K562 (cell line): ENCODE data around the gene SLC15A1. TPM values are rescaled to one million over a fixed set of nuclear protein-coding genes. Genes with fewer than 3 reads are reported as not detected.
A peak's percentile ranks its signal among the peaks of the same experiment; 100 is the strongest.

Experiments
- CBFA2T2 ChIP-seq: fragments of 450-650 bp; conservative IDR thresholded peaks from 2 replicates; pipeline ENCODE4 v1.6.1; 2017; ENCODE audit warnings: mild to moderate bottlenecking
- CBX2 ChIP-seq: fragments of 200-600 bp; sonication (generic); IDR thresholded peaks from one replicate; pipeline ENCODE4 v1.6.1; 2012; ENCODE audit warnings: mild to moderate bottlenecking, low read length, inconsistent platforms; ENCODE audit not compliant: insufficient read depth, poor library complexity, severe bottlenecking
- CREB3 ChIP-seq: fragments of 450-650 bp; conservative IDR thresholded peaks from 2 replicates; pipeline ENCODE4 v1.6.1; 2016; ENCODE audit warnings: missing genetic modification characterization, low read depth, mild to moderate bottlenecking, missing compliant biosample characterization, moderate library complexity
- E2F6 ChIP-seq, 2 experiments: IDR thresholded peaks; 2 replicates each; pipeline ENCODE4 v1.6.1; 2011; ENCODE audit warnings: borderline replicate concordance in 1 of 2, control low read depth in 1 of 2, low read depth in 1 of 2, low read length in 1 of 2, mild to moderate bottlenecking in 1 of 2, mixed read lengths in 1 of 2, moderate library complexity in 1 of 2; ENCODE audit not compliant: insufficient read depth in 1 of 2, insufficient read length in 1 of 2, poor library complexity in 1 of 2, severe bottlenecking in 1 of 2; ENCODE audit errors: extremely low read depth in 1 of 2
- FOXK1 ChIP-seq: sonication (generic); formaldehyde crosslinking; IDR thresholded peaks from 2 replicates; pipeline ENCODE4 v1.8.0; 2022; ENCODE audit warnings: missing genetic modification reagents, mild to moderate bottlenecking, borderline replicate concordance
- HES1 ChIP-seq: fragments of 450-650 bp; IDR thresholded peaks from 2 replicates; pipeline ENCODE4 v1.6.1; 2016; ENCODE audit warnings: low read depth, mild to moderate bottlenecking, moderate library complexity
- HSF4 ChIP-seq: fragments of 250-450 bp; sonication (Bioruptor Pico); IDR thresholded peaks from 2 replicates; pipeline ENCODE4 v2.1.2; 2022; ENCODE audit warnings: mild to moderate bottlenecking, moderate library complexity, borderline replicate concordance
- MYC ChIP-seq, 2 experiments: fragments of 250-450 bp in 1 of 2; sonication (Bioruptor Pico) in 1 of 2; IDR thresholded peaks; 2 replicates each; pipeline versions ENCODE4 v1.5.1 to v1.6.1; 2012 to 2021; ENCODE audit warnings: low read depth in 2 of 2, borderline replicate concordance in 1 of 2, improper control_type of control experiment in 1 of 2, low read length in 1 of 2, mild to moderate bottlenecking in 1 of 2, moderate library complexity in 1 of 2
- RAD21 ChIP-seq, 2 experiments: fragments of 250-450 bp in 1 of 2; fragments of 450-650 bp in 1 of 2; sonication (Bioruptor Pico) in 1 of 2; formaldehyde crosslinking in 1 of 2; IDR thresholded peaks in 1 of 2; conservative IDR thresholded peaks in 1 of 2; 2 replicates each; pipeline versions ENCODE4 v1.4.0 to v1.8.0; 2020 to 2022; ENCODE audit warnings: mild to moderate bottlenecking in 2 of 2, moderate library complexity in 1 of 2
- SMARCA4 ChIP-seq: fragments of 450-650 bp; IDR thresholded peaks from 2 replicates; pipeline ENCODE4 v1.6.1; 2016
- STAT5A ChIP-seq: IDR thresholded peaks from 2 replicates; pipeline ENCODE4 v1.6.1; 2012; ENCODE audit warnings: low read length, inconsistent platforms, borderline replicate concordance
- TFAP4 ChIP-seq: sonication (generic); formaldehyde crosslinking; IDR thresholded peaks from 2 replicates; pipeline ENCODE4 v1.8.0; 2022; ENCODE audit warnings: missing genetic modification reagents, mild to moderate bottlenecking, moderate library complexity, borderline replicate concordance
- THRA ChIP-seq: fragments of 450-650 bp; IDR thresholded peaks from 2 replicates; pipeline ENCODE4 v1.6.1; 2017; ENCODE audit warnings: mild to moderate bottlenecking, moderate library complexity
- TRIM24 ChIP-seq, 2 experiments: fragments of 450-650 bp; IDR thresholded peaks; 2 replicates each; pipeline ENCODE4 v1.6.1; 2016
- ZBTB1 ChIP-seq: sonication (generic); formaldehyde crosslinking; IDR thresholded peaks from 2 replicates; pipeline ENCODE4 v1.8.1; 2023; ENCODE audit warnings: missing genetic modification reagents, low read depth, mild to moderate bottlenecking, borderline replicate concordance
- ZBTB33 ChIP-seq: sonication (generic); formaldehyde crosslinking; IDR thresholded peaks from 2 replicates; pipeline ENCODE4 v1.8.1; 2023; ENCODE audit warnings: mild to moderate bottlenecking, missing genetic modification reagents
- ZNF512 ChIP-seq: IDR thresholded peaks from 2 replicates; pipeline ENCODE4 v1.6.1; 2016; ENCODE audit warnings: missing genetic modification characterization, missing compliant biosample characterization
- polyA plus RNA-seq, 8 experiments: library from polyadenylated mRNA; depleted of rRNA in 4 of 8; stranded (reverse) in 5 of 8; unstranded in 3 of 8; fragments of >200 nt; fragmentation: Nextera tagmentation in 2 of 8; fragmentation: Illumina TruSeq in 1 of 8; extraction: Ambion mirVana in 2 of 8; extraction: Trizol in 1 of 8; gene quantifications; 2 replicates each; pipeline versions ENCODE4 v1.2.1 to v1.2.3, GENCODE V29; 2011 to 2014; ENCODE audit warnings: inconsistent platforms in 1 of 8, missing spikeins in 1 of 8
- total RNA-seq, 7 experiments: library from RNA; depleted of rRNA in 6 of 7; stranded (reverse); fragments of >200 nt in 6 of 7; fragmentation: Illumina TruSeq in 2 of 7; extraction: Trizol in 2 of 7; gene quantifications; 2 replicates each; pipeline versions ENCODE4 v1.2.1 to v1.2.3, GENCODE V29; 2011 to 2021; ENCODE audit warnings: low replicate concordance in 1 of 7

Gene SLC15A1
- total and polyA plus RNA-seq, 9 of the 15 experiments (the other 6 are each of a cell fraction or from before 2014, with no cell fraction given), result not detected

GRCh38 chr13:98796798-98797197, 44.3 kb upstream of the SLC15A1 start (continued):
- TF ChIP-seq TFAP4, result 0 out of 2 replicates have a peak, but pooled peaks have one; percentile 38
- TF ChIP-seq RAD21 (CRISPR knock-in tag; conservative IDR thresholded peaks at IDR 0.05 in 1 of 2, IDR thresholded peaks at IDR 0.05 in 1 of 2), result 0 out of 4 replicates have a peak, but pooled peaks of 1 of the 2 experiments have one; percentile 7
- TF ChIP-seq SMARCA4, result peak; percentile 65
- TF ChIP-seq CBFA2T2, result peak; percentile 77
- TF ChIP-seq THRA, result peak; percentile 61
- TF ChIP-seq E2F6 (IDR thresholded peaks at IDR 0.05; ENCODE audit: borderline replicate concordance in 1 of 2, extremely low read depth in 1 of 2, insufficient read depth in 1 of 2, insufficient read length in 1 of 2, low read depth in 1 of 2, low read length in 1 of 2, poor library complexity in 1 of 2, severe bottlenecking in 1 of 2), result peak; percentile 69 to 88
- peak; percentile 28; the same call in 1 of the 2 replicates for TF ChIP-seq ZBTB1 (CRISPR knock-in tag)
- peak; percentile 57; the same call in 1 of the 2 replicates for TF ChIP-seq STAT5A
- no peak for TF ChIP-seq FOXK1 (CRISPR knock-in tag)
- no peak for TF ChIP-seq ZNF512 (tag)
- peak; percentile 49 to 52; a peak in 2 of 4 replicates for TF ChIP-seq TRIM24 (IDR thresholded peaks at IDR 0.05)
- peak; percentile 58; the same call in 1 of the 2 replicates for TF ChIP-seq CREB3 (tag)
- TF ChIP-seq HES1, result no peak
- peak; percentile 54; the same call in 1 of the 2 replicates for TF ChIP-seq ZBTB33
- no peak for TF ChIP-seq CBX2
- peak; percentile 70 for TF ChIP-seq MYC (IDR thresholded peaks at IDR 0.05; ENCODE audit: low read depth, low read length)
- no peak for TF ChIP-seq MYC (CRISPR knock-in tag; IDR thresholded peaks at IDR 0.05; ENCODE audit: borderline replicate concordance, low read depth)
- no peak for TF ChIP-seq HSF4 (CRISPR knock-in tag)
